OCI-LY7 (cell line): ENCODE measurements around the gene MORF4L1. TPM values are rescaled to one million over a fixed set of nuclear protein-coding genes. Genes with fewer than 3 reads are reported as not detected.

ENCODE experiments used
- BruUV-seq: library from RNA; stranded (reverse); fragments of 400-500 nt; replicated peaks from 2 replicates; lab custom pipeline; 2021; lab: Mats Ljungman, UMichigan
- CTCF ChIA-PET: fragments of 300-600 bp; sonication (Branson Sonifier 250); formaldehyde crosslinking; loops from one replicate; lab custom pipeline; 2022; ENCODE audit warnings: antibody characterized with exemption; ENCODE audit not compliant: unreplicated experiment; lab: Charles Lee
- POLR2A ChIA-PET: fragments of 300-600 bp; sonication (Branson Sonifier 250); formaldehyde crosslinking; loops from one replicate; lab custom pipeline; 2022; ENCODE audit warnings: antibody characterized with exemption; lab: Charles Lee
- DNase-seq: peaks from one replicate; pipeline ENCODE4 v3.0.0-alpha.2; 2015; ENCODE audit warnings: low spot score
- H2AFZ ChIP-seq: fragments of 200-600 bp; sonication (generic), shearing (Covaris generic); 2 replicates; pipeline ENCODE4 v1.6.1; 2014; ENCODE audit warnings: mild to moderate bottlenecking, antibody characterized with exemption, low read length, moderate library complexity
- H3K27ac ChIP-seq: fragments of 200-600 bp; sonication (generic); 2 replicates; pipeline ENCODE4 v1.5.1; 2014; ENCODE audit warnings: mixed run types, low read depth, mild to moderate bottlenecking, moderate library complexity, low read length, inconsistent platforms; ENCODE audit not compliant: poor library complexity, severe bottlenecking
- H3K36me3 ChIP-seq: fragments of 200-600 bp; sonication (generic); 2 replicates; pipeline ENCODE4 v1.6.1; 2014; ENCODE audit warnings: mild to moderate bottlenecking, antibody characterized with exemption, low read length, moderate library complexity, mixed read lengths; ENCODE audit not compliant: insufficient read depth
- H3K4me1 ChIP-seq: fragments of 200-600 bp; sonication (generic); 2 replicates; pipeline ENCODE4 v1.5.1; 2014; ENCODE audit warnings: mild to moderate bottlenecking, low read length; ENCODE audit not compliant: insufficient read depth, poor library complexity, severe bottlenecking
- H3K4me2 ChIP-seq: fragments of 200-600 bp; sonication (generic); 2 replicates; pipeline ENCODE4 v1.6.1; 2014; ENCODE audit warnings: mild to moderate bottlenecking, low read length
- H3K4me3 ChIP-seq: fragments of 200-600 bp; sonication (generic); 2 replicates; pipeline ENCODE4 v1.5.1; 2014; ENCODE audit warnings: mild to moderate bottlenecking, low read depth, low read length; ENCODE audit not compliant: poor library complexity, severe bottlenecking
- H3K79me2 ChIP-seq: fragments of 200-600 bp; sonication (generic); 2 replicates; pipeline ENCODE4 v1.6.1; 2016; ENCODE audit warnings: low read depth, mild to moderate bottlenecking, low read length, moderate library complexity, mixed read lengths; ENCODE audit not compliant: insufficient read depth
- H3K9me2 ChIP-seq: fragments of 200-600 bp; sonication (generic); 2 replicates; pipeline ENCODE4 v1.6.1; 2016; ENCODE audit warnings: mild to moderate bottlenecking, low read length, mixed read lengths; ENCODE audit not compliant: insufficient read depth
- H3K9me3 ChIP-seq: fragments of 200-600 bp; sonication (generic); 2 replicates; pipeline ENCODE4 v1.6.1; 2014; ENCODE audit warnings: mild to moderate bottlenecking, mixed run types, low read length, mixed read lengths
- H4K20me1 ChIP-seq: fragments of 200-600 bp; sonication (generic); 2 replicates; pipeline ENCODE4 v1.6.1; 2014; ENCODE audit warnings: mild to moderate bottlenecking, antibody characterized with exemption, low read length, moderate library complexity, mixed read lengths; ENCODE audit not compliant: insufficient read depth
- EZH2phosphoT487 ChIP-seq: fragments of 200-600 bp; sonication (generic); IDR thresholded peaks from 2 replicates; pipeline ENCODE4 v1.6.1; 2018; ENCODE audit warnings: low read depth, borderline replicate concordance, mild to moderate bottlenecking, mixed run types, antibody characterized with exemption, low read length, moderate library complexity, mixed read lengths
- intact Hi-C: fragments of 100-400 bp; cut with micrococcal nuclease; formaldehyde crosslinking; loops from one replicate; pipeline ENCODE4 v1.10.0; 2022; ENCODE audit not compliant: unreplicated experiment
- total RNA-seq, 2 experiments: library from RNA; depleted of rRNA in 1 of 2; stranded (reverse); fragments of >200 nt in 1 of 2; shearing (Covaris generic) in 1 of 2; gene quantifications; 2 replicates each; pipeline ENCODE4 v1.2.3, GENCODE V29; 2014 to 2022
- TF ChIP-seq, protein P1 (sequence below): fragments of 200-600 bp; sonication (generic); conservative IDR thresholded peaks from 2 replicates; pipeline ENCODE4 v1.5.1; 2014; ENCODE audit warnings: mild to moderate bottlenecking, antibody characterized with exemption, low read length, moderate library complexity, mixed read lengths

Gene MORF4L1
- total RNA-seq, 2 experiments from 2014 or later, result 152 to 286 TPM

DNA sequence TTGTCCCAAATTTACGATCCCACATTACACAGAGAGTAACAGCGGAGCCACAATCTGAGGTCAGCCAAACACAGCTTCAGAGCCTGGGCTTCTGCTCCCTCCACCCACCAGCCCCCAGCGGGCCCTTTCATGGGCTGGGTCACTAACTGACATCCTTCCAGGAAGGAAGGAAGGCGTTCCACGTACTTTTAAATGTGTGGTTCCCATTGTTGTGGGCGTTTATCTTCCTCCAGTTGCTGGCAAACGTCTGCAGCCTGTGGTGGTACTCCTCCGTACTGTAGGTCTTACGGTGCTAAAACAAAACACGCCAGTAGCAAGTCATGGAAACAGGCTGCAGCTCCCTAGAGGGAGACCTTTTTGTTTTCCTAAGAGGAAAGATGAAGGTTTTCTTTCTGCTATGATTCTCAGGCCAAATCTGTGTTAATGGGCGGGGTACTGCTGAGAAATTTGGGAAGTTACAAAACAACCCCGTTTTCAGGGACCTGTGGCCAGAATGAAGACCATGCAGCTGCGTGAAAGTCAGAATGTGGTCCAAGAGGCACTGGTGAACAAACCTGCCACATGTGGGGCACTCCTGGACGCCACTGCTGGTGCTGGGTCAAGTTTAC, 64.5 kb downstream of the MORF4L1 start:
- no peaks in the 10 kb centered on the region for H3K9me2 ChIP-seq
- H2AFZ ChIP-seq, result no peak overlapping the region
- H4K20me1 ChIP-seq, result no peaks in the 10 kb centered on the region
- H3K4me3 ChIP-seq, result no peak overlapping the region
- no peak overlapping the region for H3K4me2 ChIP-seq
- H3K36me3 ChIP-seq, result no peaks in the 10 kb centered on the region
- BruUV-seq, result no TSS peak
- peaks cover 23% of the 10 kb centered on the region for H3K4me1 ChIP-seq
- TF ChIP-seq, protein P1, sequence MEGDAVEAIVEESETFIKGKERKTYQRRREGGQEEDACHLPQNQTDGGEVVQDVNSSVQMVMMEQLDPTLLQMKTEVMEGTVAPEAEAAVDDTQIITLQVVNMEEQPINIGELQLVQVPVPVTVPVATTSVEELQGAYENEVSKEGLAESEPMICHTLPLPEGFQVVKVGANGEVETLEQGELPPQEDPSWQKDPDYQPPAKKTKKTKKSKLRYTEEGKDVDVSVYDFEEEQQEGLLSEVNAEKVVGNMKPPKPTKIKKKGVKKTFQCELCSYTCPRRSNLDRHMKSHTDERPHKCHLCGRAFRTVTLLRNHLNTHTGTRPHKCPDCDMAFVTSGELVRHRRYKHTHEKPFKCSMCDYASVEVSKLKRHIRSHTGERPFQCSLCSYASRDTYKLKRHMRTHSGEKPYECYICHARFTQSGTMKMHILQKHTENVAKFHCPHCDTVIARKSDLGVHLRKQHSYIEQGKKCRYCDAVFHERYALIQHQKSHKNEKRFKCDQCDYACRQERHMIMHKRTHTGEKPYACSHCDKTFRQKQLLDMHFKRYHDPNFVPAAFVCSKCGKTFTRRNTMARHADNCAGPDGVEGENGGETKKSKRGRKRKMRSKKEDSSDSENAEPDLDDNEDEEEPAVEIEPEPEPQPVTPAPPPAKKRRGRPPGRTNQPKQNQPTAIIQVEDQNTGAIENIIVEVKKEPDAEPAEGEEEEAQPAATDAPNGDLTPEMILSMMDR, result no peak
- TF ChIP-seq EZH2phosphoT487, result no peak
- no peak for DNase-seq
- H3K27ac ChIP-seq, result no peak overlapping the region
- intact Hi-C loops, result no loop called here
- no peaks in the 10 kb centered on the region for H3K79me2 ChIP-seq
- ChIA-PET POLR2A (no interaction called here), CTCF (no interaction called here)
- H3K9me3 ChIP-seq, result no peaks in the 10 kb centered on the region

DNA sequence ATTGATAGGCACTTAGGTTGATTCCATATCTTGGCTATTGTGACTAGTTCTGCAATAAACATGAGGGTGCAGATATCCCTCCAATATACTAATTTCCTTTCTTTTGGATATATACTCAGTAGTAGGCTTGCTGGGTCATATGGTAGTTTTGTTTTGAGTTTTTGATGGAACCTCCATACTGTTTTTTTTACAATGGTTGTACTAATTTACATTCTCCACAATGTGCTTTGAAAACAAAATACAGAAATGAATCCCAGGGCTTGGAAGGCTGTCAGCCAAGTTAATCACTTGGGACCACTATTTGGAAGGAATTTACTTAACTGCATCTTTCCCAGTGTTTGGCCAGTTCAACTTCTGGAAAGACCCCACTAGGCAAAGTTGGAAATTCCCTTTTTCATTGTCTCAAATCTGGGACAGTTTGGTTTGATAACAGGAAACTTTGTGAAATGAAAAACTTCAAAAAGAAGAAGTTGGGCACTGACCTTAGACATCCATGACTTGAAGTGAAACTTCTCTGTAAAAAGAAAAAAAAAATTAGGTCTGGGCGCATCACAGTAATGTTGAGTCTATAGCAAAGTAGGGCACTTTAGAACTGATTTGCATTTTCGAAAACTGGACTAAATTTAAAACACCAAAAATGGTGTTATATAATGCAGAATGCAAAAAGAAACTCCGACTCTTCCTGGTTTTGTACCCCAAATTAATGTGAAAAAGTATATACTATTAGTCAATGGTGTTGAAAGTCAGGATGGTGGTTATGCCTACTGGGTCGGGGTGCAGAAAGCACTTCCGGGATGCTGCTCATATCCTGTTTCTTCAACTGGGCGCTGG, 66.2 kb downstream of the MORF4L1 start:
- no TSS peak for BruUV-seq
- H2AFZ ChIP-seq, result peak overlapping the region; percentile 95
- H3K4me3 ChIP-seq, result peak overlapping the region; percentile 47
- no peaks in the 10 kb centered on the region for H3K36me3 ChIP-seq
- no peaks in the 10 kb centered on the region for H3K9me3 ChIP-seq
- H3K4me2 ChIP-seq, result peak overlapping the region; percentile 70
- CTCF ChIA-PET, result no interaction called here
- POLR2A ChIA-PET, result no interaction called here
- TF ChIP-seq, protein P1, result no peak
- no peaks in the 10 kb centered on the region for H3K9me2 ChIP-seq
- intact Hi-C loops, result no loop called here
- peak overlapping the region; percentile 70 for H3K27ac ChIP-seq
- no peaks in the 10 kb centered on the region for H4K20me1 ChIP-seq
- peaks cover 26% of the 10 kb centered on the region for H3K4me1 ChIP-seq
- DNase-seq, result peak; percentile 69
- H3K79me2 ChIP-seq, result no peaks in the 10 kb centered on the region

DNA sequence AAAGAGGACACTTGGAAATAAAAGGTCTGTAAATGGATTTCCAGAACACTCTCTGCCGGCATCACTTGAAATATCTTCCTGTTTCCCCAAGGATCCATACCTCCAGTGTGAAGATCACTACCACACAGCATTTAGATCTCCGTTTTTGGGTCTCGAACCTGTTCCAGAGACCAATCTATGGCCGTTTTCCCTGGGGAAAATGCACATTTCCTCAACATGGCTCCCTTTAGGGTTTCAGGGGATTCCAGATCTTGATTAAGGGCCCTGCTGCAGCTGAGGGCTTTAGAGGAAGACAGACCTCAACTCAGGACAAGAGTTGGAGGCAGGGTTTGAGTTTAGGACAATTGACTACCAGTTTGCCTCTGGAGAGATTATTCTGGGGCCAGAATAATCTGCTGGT, 70.1 kb downstream of the MORF4L1 start:
- CTCF ChIA-PET, result no interaction called here
- intact Hi-C loops, result no loop called here

More for the DNA sequence above, 70.1 kb downstream of the MORF4L1 start:
- Histone ChIP-seq H2AFZ (no peak overlapping the region), H3K9me2 (no peaks in the 10 kb centered on the region), H3K4me3 (no peak overlapping the region), H3K36me3 (no peaks in the 10 kb centered on the region), H4K20me1 (no peaks in the 10 kb centered on the region), H3K4me2 (no peak overlapping the region), H3K9me3 (no peaks in the 10 kb centered on the region), H3K79me2 (no peaks in the 10 kb centered on the region), H3K27ac (no peak overlapping the region), H3K4me1 (peaks cover 32% of the 10 kb centered on the region)
- POLR2A ChIA-PET, result no interaction called here
- DNase-seq, result no peak
- TSS peak; percentile 39 for BruUV-seq
- TF ChIP-seq, protein P1, result no peak
- TF ChIP-seq EZH2phosphoT487, result no peak
